NT2/D1 (cell line): Measurements from ENCODE around the gene MYRFL.

ENCODE experiments used
- SUZ12 ChIP-seq: IDR thresholded peaks from 2 replicates; pipeline ENCODE4 v1.6.1; 2011; ENCODE audit not compliant: insufficient read length, insufficient read depth; ENCODE audit errors: extremely low read depth
- YY1 ChIP-seq: IDR thresholded peaks from 2 replicates; pipeline ENCODE4 v1.6.1; 2011; ENCODE audit not compliant: insufficient read length, insufficient read depth
- ZNF274 ChIP-seq: IDR thresholded peaks from 2 replicates; pipeline ENCODE4 v1.6.1; 2011; ENCODE audit warnings: mild to moderate bottlenecking, low read depth, low read length

GRCh38 chr12:69844416-69844815 lies 19.4 kb downstream of the MYRFL start:
- TF ChIP-seq YY1: no peak
- TF ChIP-seq ZNF274: no peak
- TF ChIP-seq SUZ12: no peak
